Astrocyte (in vitro differentiated cells and primary cell): ENCODE measurements around the gene SUPT4H1. TPM values are rescaled to one million over a fixed set of nuclear protein-coding genes. Genes with fewer than 3 reads are reported as not detected.

Source experiments
- DNase-seq: peaks from one replicate; pipeline ENCODE4 v3.0.0-alpha.2; 2010; ENCODE audit warnings: low read depth
- FAIRE-seq: peaks from 2 replicates; lab custom pipeline; 2011; peaks lifted over from hg19 to GRCh38; lab: Jason Lieb, UNC
- H2AFZ ChIP-seq: 2 replicates; pipeline ENCODE4 v1.6.0; 2012; ENCODE audit warnings: low read depth, low read length, inconsistent platforms
- H3K27ac ChIP-seq: 2 replicates; pipeline ENCODE4 v1.5.1; 2011; ENCODE audit warnings: low read depth, low read length, inconsistent platforms
- H3K27me3 ChIP-seq: 2 replicates; pipeline ENCODE4 v1.6.0; 2011; ENCODE audit warnings: low read length, inconsistent platforms; ENCODE audit not compliant: insufficient read depth
- H3K36me3 ChIP-seq: 2 replicates; pipeline ENCODE4 v1.5.1; 2011; ENCODE audit warnings: low read length, inconsistent platforms; ENCODE audit not compliant: insufficient read depth
- H3K4me1 ChIP-seq: 2 replicates; pipeline ENCODE4 v1.5.1; 2011; ENCODE audit warnings: low read length, inconsistent platforms; ENCODE audit not compliant: insufficient read depth
- H3K4me2 ChIP-seq: 2 replicates; pipeline ENCODE4 v1.6.0; 2012; ENCODE audit warnings: low read length, inconsistent platforms
- H3K4me3 ChIP-seq: 2 replicates; pipeline ENCODE4 v1.5.1; 2011; ENCODE audit warnings: low read depth, mild to moderate bottlenecking, low read length, inconsistent platforms; ENCODE audit not compliant: insufficient read depth
- H3K79me2 ChIP-seq: 2 replicates; pipeline ENCODE4 v1.6.0; 2012; ENCODE audit warnings: mild to moderate bottlenecking, low read length, inconsistent platforms; ENCODE audit not compliant: insufficient read depth
- H3K9ac ChIP-seq: 2 replicates; pipeline ENCODE4 v1.6.0; 2012; ENCODE audit warnings: mild to moderate bottlenecking, low read length, inconsistent platforms
- H3K9me3 ChIP-seq: 2 replicates; pipeline ENCODE4 v1.5.1; 2012; ENCODE audit warnings: low read depth, mild to moderate bottlenecking, low read length, inconsistent platforms; ENCODE audit not compliant: insufficient read depth
- H4K20me1 ChIP-seq: 2 replicates; pipeline ENCODE4 v1.6.0; 2012; ENCODE audit warnings: low read length, inconsistent platforms; ENCODE audit not compliant: insufficient read depth
- H3K27ac Mint-ChIP-seq: one replicate; pipeline ENCODE4 v1.8.0; 2021; ENCODE audit warnings: mild to moderate bottlenecking, mixed read lengths; ENCODE audit not compliant: unreplicated experiment
- H3K27me3 Mint-ChIP-seq: one replicate; pipeline ENCODE4 v1.8.0; 2021; ENCODE audit warnings: low read depth, mixed read lengths; ENCODE audit not compliant: unreplicated experiment
- H3K36me3 Mint-ChIP-seq: one replicate; pipeline ENCODE4 v1.8.0; 2021; ENCODE audit warnings: low read depth, mixed read lengths; ENCODE audit not compliant: unreplicated experiment
- H3K4me1 Mint-ChIP-seq: one replicate; pipeline ENCODE4 v1.8.0; 2021; ENCODE audit warnings: low read depth, mixed read lengths; ENCODE audit not compliant: unreplicated experiment
- H3K4me3 Mint-ChIP-seq: one replicate; pipeline ENCODE4 v1.8.0; 2021; ENCODE audit warnings: mild to moderate bottlenecking, moderate library complexity, mixed read lengths; ENCODE audit not compliant: unreplicated experiment
- H3K9me3 Mint-ChIP-seq: one replicate; pipeline ENCODE4 v1.8.0; 2021; ENCODE audit warnings: mild to moderate bottlenecking, mixed read lengths; ENCODE audit not compliant: unreplicated experiment
- CTCF ChIP-seq: IDR thresholded peaks from 2 replicates; pipeline ENCODE4 v1.5.1; 2011; ENCODE audit warnings: low read depth, mild to moderate bottlenecking, inconsistent platforms, low read length, moderate library complexity; ENCODE audit not compliant: insufficient read depth
- EZH2 ChIP-seq: IDR thresholded peaks from 2 replicates; pipeline ENCODE4 v1.6.1; 2012; ENCODE audit warnings: mild to moderate bottlenecking, low read length, inconsistent platforms; ENCODE audit not compliant: insufficient read depth
- total RNA-seq: library from RNA; stranded (reverse); gene quantifications from 2 replicates; pipeline ENCODE4 v1.2.1, GENCODE V29; 2021

Gene SUPT4H1
- total RNA-seq, 1 donor from 2014 or later = 108 TPM

GRCh38 chr17:58316260-58316960 is 35.6 kb downstream of the SUPT4H1 start:
- no peak for DNase-seq
- H3K4me1 Mint-ChIP-seq = no peaks in the 10 kb centered on the region

GRCh38 chr17:58315750-58316149 is 36.3 kb downstream of the SUPT4H1 start:
- Histone ChIP-seq H3K27me3 (no peaks in the 10 kb centered on the region), H3K4me3 (no peak overlapping the region), H3K27ac (no peak overlapping the region), H3K9me3 (no peaks in the 10 kb centered on the region), H2AFZ (no peak overlapping the region), H3K4me2 (no peak overlapping the region), H3K36me3 (no peaks in the 10 kb centered on the region), H3K79me2 (no peaks in the 10 kb centered on the region), H4K20me1 (no peaks in the 10 kb centered on the region), H3K9ac (no peak overlapping the region), H3K4me1 (no peaks in the 10 kb centered on the region)
- DNase-seq (no peak), FAIRE-seq (no peak)
- H3K27ac Mint-ChIP-seq = no peak overlapping the region
- TF ChIP-seq CTCF (no peak), EZH2 (no peak)
- peaks cover 2% of the 10 kb centered on the region for H3K9me3 Mint-ChIP-seq
- H3K4me1 Mint-ChIP-seq = no peaks in the 10 kb centered on the region
- H3K4me3 Mint-ChIP-seq = no peak overlapping the region
- no peaks in the 10 kb centered on the region for H3K36me3 Mint-ChIP-seq
- peaks cover 19% of the 10 kb centered on the region for H3K27me3 Mint-ChIP-seq

More at GRCh38 chr17:58316260-58316960, 35.6 kb downstream of the SUPT4H1 start:
- no peaks in the 10 kb centered on the region for H3K9me3 ChIP-seq
- Mint-ChIP-seq H3K9me3 (peaks cover 2% of the 10 kb centered on the region), H3K27me3 (peaks cover 25% of the 10 kb centered on the region), H3K4me3 (no peak overlapping the region), H3K36me3 (peaks cover under 1% of the 10 kb centered on the region), H3K27ac (no peak overlapping the region)
- no peaks in the 10 kb centered on the region for H3K27me3 ChIP-seq
- H3K27ac ChIP-seq = no peak overlapping the region
- H3K79me2 ChIP-seq = no peaks in the 10 kb centered on the region
- FAIRE-seq = no peak
- H3K36me3 ChIP-seq = no peaks in the 10 kb centered on the region
- H3K9ac ChIP-seq = no peak overlapping the region
- H4K20me1 ChIP-seq = no peaks in the 10 kb centered on the region
- H3K4me2 ChIP-seq = no peak overlapping the region
- H3K4me3 ChIP-seq = no peak overlapping the region
- TF ChIP-seq EZH2 (no peak), CTCF (no peak)
- H2AFZ ChIP-seq = no peak overlapping the region
- H3K4me1 ChIP-seq = no peaks in the 10 kb centered on the region

- H3K27me3 ChIP-seq = no peaks in the 10 kb centered on the region
- H3K36me3 Mint-ChIP-seq = no peaks in the 10 kb centered on the region
- DNase-seq (no peak), FAIRE-seq (no peak)
- no peaks in the 10 kb centered on the region for H3K79me2 ChIP-seq
- H3K9me3 Mint-ChIP-seq = peaks cover 2% of the 10 kb centered on the region
- no peak overlapping the region for H3K27ac ChIP-seq
- no peaks in the 10 kb centered on the region for H3K36me3 ChIP-seq
- H3K4me1 ChIP-seq = no peaks in the 10 kb centered on the region
- TF ChIP-seq EZH2 (no peak), CTCF (no peak)
- H4K20me1 ChIP-seq = no peaks in the 10 kb centered on the region
- H3K4me3 Mint-ChIP-seq = no peak overlapping the region
- no peak overlapping the region for H3K4me3 ChIP-seq
- H3K27me3 Mint-ChIP-seq = peaks cover 19% of the 10 kb centered on the region
- no peak overlapping the region for H2AFZ ChIP-seq
- H3K4me2 ChIP-seq = no peak overlapping the region
- no peak overlapping the region for H3K27ac Mint-ChIP-seq
- no peaks in the 10 kb centered on the region for H3K4me1 Mint-ChIP-seq
- H3K9ac ChIP-seq = no peak overlapping the region
- H3K9me3 ChIP-seq = no peaks in the 10 kb centered on the region
These were observed 36.7 kb downstream of the SUPT4H1 start for GRCh38 chr17:58315281-58315711.
